Endothelial cell (in vitro differentiated cells): ENCODE results near the gene TEAD1. TPM values are rescaled to one million over a fixed set of nuclear protein-coding genes. Genes with fewer than 3 reads are reported as not detected.

ENCODE experiments used
- DNase-seq: peaks from one replicate; pipeline ENCODE4 v3.0.0; 2021; ENCODE audit warnings: low spot score
- H3K27ac Mint-ChIP-seq: one replicate; pipeline ENCODE4 v1.8.0; 2021; ENCODE audit warnings: mixed read lengths, inconsistent platforms; ENCODE audit not compliant: unreplicated experiment
- H3K27me3 Mint-ChIP-seq: one replicate; pipeline ENCODE4 v1.8.0; 2021; ENCODE audit warnings: mild to moderate bottlenecking, moderate library complexity, mixed read lengths, inconsistent platforms; ENCODE audit not compliant: unreplicated experiment
- H3K36me3 Mint-ChIP-seq: one replicate; pipeline ENCODE4 v1.8.0; 2021; ENCODE audit warnings: mild to moderate bottlenecking, low read depth, mixed read lengths, inconsistent platforms; ENCODE audit not compliant: unreplicated experiment
- H3K4me1 Mint-ChIP-seq: one replicate; pipeline ENCODE4 v1.8.0; 2021; ENCODE audit warnings: mild to moderate bottlenecking, mixed read lengths, inconsistent platforms; ENCODE audit not compliant: unreplicated experiment
- H3K4me3 Mint-ChIP-seq: one replicate; pipeline ENCODE4 v1.8.0; 2021; ENCODE audit warnings: mild to moderate bottlenecking, mixed read lengths, inconsistent platforms; ENCODE audit not compliant: unreplicated experiment
- H3K9me3 Mint-ChIP-seq: one replicate; pipeline ENCODE4 v1.8.0; 2021; ENCODE audit warnings: mixed read lengths, inconsistent platforms; ENCODE audit not compliant: unreplicated experiment
- total RNA-seq: library from RNA; stranded (reverse); fragmentation: NEBNext Ultra II Directional; extraction: Animal tissue kit (Norgen Biotek cat#: 25700); gene quantifications from one replicate; pipeline ENCODE4 v1.2.1, GENCODE V29; 2021; ENCODE audit not compliant: unreplicated experiment
- TF ChIP-seq, protein P1 (sequence below): fragments of 200-600 bp; sonication (generic); IDR thresholded peaks from one replicate; pipeline ENCODE4 v1.5.0; 2021; ENCODE audit warnings: antibody characterized with exemption; ENCODE audit not compliant: unreplicated experiment

The TEAD1 gene
- total RNA-seq, 1 donor from 2014 or later = 54.4 TPM

- H3K36me3 Mint-ChIP-seq = no peaks in the 10 kb centered on the region
- no peaks in the 10 kb centered on the region for H3K9me3 Mint-ChIP-seq
- H3K4me3 Mint-ChIP-seq = no peak overlapping the region
- no peak for DNase-seq
- H3K4me1 Mint-ChIP-seq = peaks cover 12% of the 10 kb centered on the region
- no peaks in the 10 kb centered on the region for H3K27me3 Mint-ChIP-seq
- TF ChIP-seq, protein P1, sequence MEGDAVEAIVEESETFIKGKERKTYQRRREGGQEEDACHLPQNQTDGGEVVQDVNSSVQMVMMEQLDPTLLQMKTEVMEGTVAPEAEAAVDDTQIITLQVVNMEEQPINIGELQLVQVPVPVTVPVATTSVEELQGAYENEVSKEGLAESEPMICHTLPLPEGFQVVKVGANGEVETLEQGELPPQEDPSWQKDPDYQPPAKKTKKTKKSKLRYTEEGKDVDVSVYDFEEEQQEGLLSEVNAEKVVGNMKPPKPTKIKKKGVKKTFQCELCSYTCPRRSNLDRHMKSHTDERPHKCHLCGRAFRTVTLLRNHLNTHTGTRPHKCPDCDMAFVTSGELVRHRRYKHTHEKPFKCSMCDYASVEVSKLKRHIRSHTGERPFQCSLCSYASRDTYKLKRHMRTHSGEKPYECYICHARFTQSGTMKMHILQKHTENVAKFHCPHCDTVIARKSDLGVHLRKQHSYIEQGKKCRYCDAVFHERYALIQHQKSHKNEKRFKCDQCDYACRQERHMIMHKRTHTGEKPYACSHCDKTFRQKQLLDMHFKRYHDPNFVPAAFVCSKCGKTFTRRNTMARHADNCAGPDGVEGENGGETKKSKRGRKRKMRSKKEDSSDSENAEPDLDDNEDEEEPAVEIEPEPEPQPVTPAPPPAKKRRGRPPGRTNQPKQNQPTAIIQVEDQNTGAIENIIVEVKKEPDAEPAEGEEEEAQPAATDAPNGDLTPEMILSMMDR = no peak
- no peak overlapping the region for H3K27ac Mint-ChIP-seq
Measured at GRCh38 chr11:12733091-12733490, 58.9 kb downstream of the TEAD1 start.

DNA sequence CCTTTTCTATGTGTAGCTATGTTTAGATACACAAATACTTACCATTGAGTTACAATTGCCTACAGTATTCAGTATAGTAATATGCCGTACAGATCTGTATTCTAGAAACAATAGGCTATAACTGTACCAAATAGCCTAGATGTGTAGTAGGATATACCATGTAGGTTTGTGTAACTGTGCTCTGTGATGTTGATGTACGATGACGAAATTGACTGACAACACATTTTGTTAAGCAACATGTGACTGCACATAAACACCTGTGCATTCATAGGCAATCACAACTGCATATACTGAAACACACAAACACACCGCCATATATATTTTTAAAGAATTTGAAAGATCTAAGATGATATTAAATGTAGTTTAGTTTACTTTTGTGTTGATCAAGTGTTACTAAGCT, 60.4 kb downstream of the TEAD1 start:
- H3K27ac Mint-ChIP-seq = no peak overlapping the region
- TF ChIP-seq, protein P1 = no peak
- peaks cover 8% of the 10 kb centered on the region for H3K4me1 Mint-ChIP-seq
- no peaks in the 10 kb centered on the region for H3K9me3 Mint-ChIP-seq
- no peaks in the 10 kb centered on the region for H3K36me3 Mint-ChIP-seq
- H3K4me3 Mint-ChIP-seq = no peak overlapping the region
- no peak for DNase-seq
- no peaks in the 10 kb centered on the region for H3K27me3 Mint-ChIP-seq

GRCh38 chr11:12735262-12735661, 61.0 kb downstream of the TEAD1 start:
- TF ChIP-seq, protein P1 = no peak
- Mint-ChIP-seq H3K27ac (no peak overlapping the region), H3K36me3 (no peaks in the 10 kb centered on the region), H3K9me3 (no peaks in the 10 kb centered on the region), H3K4me1 (peaks cover 3% of the 10 kb centered on the region), H3K4me3 (no peak overlapping the region), H3K27me3 (no peaks in the 10 kb centered on the region)
- no peak for DNase-seq

GRCh38 chr11:12737024-12737423, 62.8 kb downstream of the TEAD1 start:
- H3K27ac Mint-ChIP-seq = no peak overlapping the region
- no peaks in the 10 kb centered on the region for H3K36me3 Mint-ChIP-seq
- TF ChIP-seq, protein P1 = no peak
- no peaks in the 10 kb centered on the region for H3K9me3 Mint-ChIP-seq
- no peak overlapping the region for H3K4me3 Mint-ChIP-seq
- no peaks in the 10 kb centered on the region for H3K27me3 Mint-ChIP-seq
- H3K4me1 Mint-ChIP-seq = peaks cover 2% of the 10 kb centered on the region
- no peak for DNase-seq

DNA sequence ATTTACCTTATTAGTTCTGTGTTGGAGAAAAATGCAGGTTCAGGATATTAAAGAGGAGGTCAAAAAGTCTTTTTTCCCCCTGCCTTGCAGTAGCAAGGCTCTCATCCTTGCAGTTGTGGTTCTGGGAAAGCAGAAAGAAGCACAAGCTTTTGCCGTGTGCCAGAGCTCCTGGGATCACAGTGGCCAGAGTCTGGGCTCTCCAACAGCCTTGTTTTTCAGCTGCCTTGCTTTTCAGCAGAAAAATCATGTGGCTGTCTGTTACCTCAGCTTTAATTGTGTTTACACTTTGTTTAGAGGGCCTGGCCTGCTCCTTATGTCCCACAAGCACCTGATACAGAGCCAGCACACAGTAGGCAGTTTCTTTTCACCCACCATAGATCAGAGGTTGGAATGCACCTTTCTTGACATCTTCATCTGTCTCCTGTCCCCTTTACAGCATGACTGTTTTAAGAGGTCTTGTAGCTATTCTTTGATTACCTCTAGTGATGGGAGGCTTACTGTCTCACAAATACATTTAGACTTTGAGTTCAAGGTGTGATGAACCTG, 67.5 kb downstream of the TEAD1 start:
- Mint-ChIP-seq H3K27me3 (peaks cover 2% of the 10 kb centered on the region), H3K4me1 (peaks cover 8% of the 10 kb centered on the region), H3K36me3 (no peaks in the 10 kb centered on the region), H3K9me3 (no peaks in the 10 kb centered on the region), H3K4me3 (no peak overlapping the region), H3K27ac (no peak overlapping the region)
- TF ChIP-seq, protein P1 = no peak
- no peak for DNase-seq
